NB4 (cell line): ENCODE measurements around the gene ERICH4.
"Not testable (repeated sequence)": the region's sequence is repeated elsewhere in the genome, so short reads cannot be mapped to it uniquely, and the experiment has no call there.

Experiments
- DNase-seq: peaks from one replicate; pipeline ENCODE4 v3.0.0; 2010; ENCODE audit warnings: low read depth
- H3K4me3 ChIP-seq: one replicate; pipeline ENCODE4 v1.5.1; 2011; ENCODE audit warnings: mild to moderate bottlenecking, low read depth, low read length, moderate library complexity
- MAX ChIP-seq: IDR thresholded peaks from 2 replicates; pipeline ENCODE4 v1.6.1; 2011; ENCODE audit warnings: low read depth, low read length
- MYC ChIP-seq: IDR thresholded peaks from 2 replicates; pipeline ENCODE4 v1.6.1; 2011; ENCODE audit warnings: low read depth, low read length
- POLR2A ChIP-seq: IDR thresholded peaks from 2 replicates; pipeline ENCODE4 v1.6.1; 2011; ENCODE audit warnings: mild to moderate bottlenecking; ENCODE audit not compliant: insufficient read length; ENCODE audit errors: extremely low read depth
- TF ChIP-seq, protein P1 (sequence below): IDR thresholded peaks from one replicate; pipeline ENCODE4 v1.5.1; 2012; ENCODE audit warnings: low read depth, low read length

ERICH4 gene

DNA sequence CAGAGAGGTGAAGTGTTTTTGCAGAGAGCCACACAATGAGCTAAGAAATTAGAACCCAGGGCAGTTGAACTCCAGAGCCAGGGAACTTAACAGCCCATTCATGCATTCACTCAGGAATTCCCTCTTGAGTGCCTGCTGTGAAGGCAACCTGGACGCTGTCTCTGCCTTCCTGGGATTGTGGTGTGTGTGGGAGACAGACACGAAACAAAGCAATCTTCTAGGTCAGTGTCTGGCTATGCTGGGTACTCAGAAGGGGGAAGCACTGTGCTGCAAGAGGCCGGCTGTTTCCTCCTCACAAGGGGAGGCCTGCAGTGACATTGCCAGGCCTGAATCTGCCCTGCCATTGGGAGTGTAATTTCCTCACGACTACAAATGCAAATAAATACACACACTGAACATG is 35.7 kb upstream of the ERICH4 start:
- peak; percentile 65 for TF ChIP-seq MYC
- TF ChIP-seq, protein P1, sequence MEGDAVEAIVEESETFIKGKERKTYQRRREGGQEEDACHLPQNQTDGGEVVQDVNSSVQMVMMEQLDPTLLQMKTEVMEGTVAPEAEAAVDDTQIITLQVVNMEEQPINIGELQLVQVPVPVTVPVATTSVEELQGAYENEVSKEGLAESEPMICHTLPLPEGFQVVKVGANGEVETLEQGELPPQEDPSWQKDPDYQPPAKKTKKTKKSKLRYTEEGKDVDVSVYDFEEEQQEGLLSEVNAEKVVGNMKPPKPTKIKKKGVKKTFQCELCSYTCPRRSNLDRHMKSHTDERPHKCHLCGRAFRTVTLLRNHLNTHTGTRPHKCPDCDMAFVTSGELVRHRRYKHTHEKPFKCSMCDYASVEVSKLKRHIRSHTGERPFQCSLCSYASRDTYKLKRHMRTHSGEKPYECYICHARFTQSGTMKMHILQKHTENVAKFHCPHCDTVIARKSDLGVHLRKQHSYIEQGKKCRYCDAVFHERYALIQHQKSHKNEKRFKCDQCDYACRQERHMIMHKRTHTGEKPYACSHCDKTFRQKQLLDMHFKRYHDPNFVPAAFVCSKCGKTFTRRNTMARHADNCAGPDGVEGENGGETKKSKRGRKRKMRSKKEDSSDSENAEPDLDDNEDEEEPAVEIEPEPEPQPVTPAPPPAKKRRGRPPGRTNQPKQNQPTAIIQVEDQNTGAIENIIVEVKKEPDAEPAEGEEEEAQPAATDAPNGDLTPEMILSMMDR = no peak
- no peak overlapping the region for H3K4me3 ChIP-seq
- peak; percentile 87 for DNase-seq

- TF ChIP-seq MAX (0 out of 2 replicates have a peak, but pooled peaks have one; percentile 18), POLR2A (no peak), MYC (peak; percentile 21; the same call in 1 of the 2 replicates)
- TF ChIP-seq, protein P1 = peak; percentile 42
- no peak overlapping the region for H3K4me3 ChIP-seq
- DNase-seq = peak; percentile 88
Measured at GRCh38 chr19:41408256-41408655, 34.7 kb upstream of the ERICH4 start.

- not testable (repeated sequence) for H3K4me3 ChIP-seq, DNase-seq
Measured at GRCh38 chr19:41408846-41409245, 34.1 kb upstream of the ERICH4 start.

GRCh38 chr19:41409288-41409687 is 33.7 kb upstream of the ERICH4 start:
- DNase-seq = peak; percentile 29

DNA sequence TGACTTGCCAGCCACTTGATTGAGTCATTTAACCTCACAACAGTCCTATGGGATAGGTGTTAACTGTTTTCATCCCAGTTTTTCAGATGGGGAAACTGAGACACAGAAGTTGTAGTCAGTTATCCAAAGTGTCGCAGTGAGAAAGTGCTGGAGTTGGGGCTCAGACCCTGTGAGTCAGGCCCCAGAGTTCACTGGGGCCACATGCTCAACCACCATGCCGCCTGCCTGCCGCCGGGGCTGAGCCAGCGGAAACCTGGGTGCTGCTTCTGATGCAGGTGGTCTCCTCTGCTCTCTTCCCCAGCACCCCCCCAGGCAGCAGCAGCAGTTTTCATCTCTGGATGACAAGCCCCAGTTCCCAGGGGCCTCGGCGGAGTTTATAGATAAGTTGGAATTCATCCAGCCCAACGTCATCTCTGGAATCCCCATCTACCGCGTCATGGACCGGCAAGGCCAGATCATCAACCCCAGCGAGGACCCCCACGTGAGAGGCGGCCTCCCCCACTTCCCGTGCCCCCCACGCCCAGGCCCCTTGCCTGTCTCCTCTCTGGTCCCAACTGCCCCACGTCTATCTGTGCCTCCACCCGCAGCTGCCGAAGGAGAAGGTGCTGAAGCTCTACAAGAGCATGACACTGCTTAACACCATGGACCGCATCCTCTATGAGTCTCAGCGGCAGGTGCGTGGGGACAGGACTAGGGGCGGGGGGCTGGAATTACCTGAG is 32.5 kb upstream of the ERICH4 start:
- H3K4me3 ChIP-seq = no peak overlapping the region
- no peak for DNase-seq
- TF ChIP-seq MYC (no peak), POLR2A (no peak), MAX (no peak)
- TF ChIP-seq, protein P1 = no peak

More at GRCh38 chr19:41409288-41409687, 33.7 kb upstream of the ERICH4 start:
- TF ChIP-seq MYC (no peak), POLR2A (no peak), MAX (no peak)
- TF ChIP-seq, protein P1 = no peak
- no peak overlapping the region for H3K4me3 ChIP-seq

DNA sequence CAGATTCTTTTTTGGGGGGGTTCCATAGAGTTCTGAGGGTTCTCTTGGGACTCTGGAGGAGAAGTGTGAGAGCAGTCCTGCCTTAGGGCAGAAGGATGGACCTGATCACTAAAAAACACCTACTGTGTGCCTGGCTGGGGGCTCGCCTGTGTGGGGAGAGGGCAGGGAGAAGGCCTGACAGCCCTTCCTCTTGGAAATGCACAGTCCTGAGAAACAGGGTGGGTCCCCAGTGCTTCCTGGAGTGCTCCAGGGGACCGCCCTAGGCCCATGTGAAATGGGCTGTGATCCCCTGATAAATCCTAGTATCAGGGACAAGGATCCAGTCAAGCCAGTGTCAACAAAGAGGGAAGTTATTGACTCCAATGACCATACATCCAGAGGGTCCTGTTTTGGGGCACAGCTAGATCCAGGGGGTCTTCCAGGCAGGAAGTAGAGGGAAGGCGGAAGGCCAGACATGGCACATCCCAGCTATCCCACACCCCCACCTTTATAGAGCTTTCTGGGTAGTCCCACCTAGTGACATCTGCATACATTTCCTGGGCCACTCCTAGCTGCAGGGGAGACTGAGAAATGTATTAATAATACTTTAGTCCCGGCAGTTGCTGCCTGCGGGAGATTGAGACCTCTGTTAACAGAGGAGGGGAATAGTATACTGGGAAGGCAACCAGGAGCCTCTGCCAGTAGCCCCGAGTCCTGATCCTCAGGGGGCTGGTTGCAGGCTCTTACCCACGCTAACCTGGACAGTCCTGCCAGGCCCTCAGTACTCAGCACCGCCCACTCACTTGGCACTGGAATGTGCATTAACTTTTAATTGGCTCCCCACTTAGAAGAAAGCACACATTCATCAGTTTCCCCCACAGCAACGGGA is 31.6 kb upstream of the ERICH4 start:
- TF ChIP-seq MYC (no peak), MAX (no peak), POLR2A (no peak)
- TF ChIP-seq, protein P1 = no peak
- no peak for DNase-seq
- H3K4me3 ChIP-seq = no peak overlapping the region
